Lower leg skin (tissue), 4 donors: ENCODE results near the gene MDFIC. TPM values are rescaled to one million over a fixed set of nuclear protein-coding genes. Genes with fewer than 3 reads are reported as not detected.

Source experiments
- DNase-seq, 2 donors: peaks; one replicate each; pipeline ENCODE4 v3.0.0-alpha.2; 2019; ENCODE audit warnings: low spot score in 2 of 2
- H3K4me3 ChIP-seq: fragments of 200-600 bp; sonication (generic); 2 replicates; pipeline ENCODE4 v1.5.1; 2017; ENCODE audit warnings: mild to moderate bottlenecking, low read depth; ENCODE audit not compliant: poor library complexity, severe bottlenecking
- CTCF ChIP-seq, 3 donors: fragments of 450-650 bp; IDR thresholded peaks; one replicate each; pipeline ENCODE4 v1.5.1; 2016; ENCODE audit warnings: antibody characterized with exemption in 3 of 3, mild to moderate bottlenecking in 3 of 3, moderate library complexity in 2 of 3
- POLR2A ChIP-seq, 2 donors: fragments of 450-650 bp; IDR thresholded peaks; one replicate each; pipeline ENCODE4 v1.6.1; 2016 to 2017; ENCODE audit warnings: antibody characterized with exemption in 2 of 2, mild to moderate bottlenecking in 1 of 2, moderate library complexity in 1 of 2
- WGBS, 2 donors: methylation state at CpG; one replicate each; pipeline ENCODE4 v1.1.5; 2018; 5-methylcytosine and 5-hydroxymethylcytosine counted together
- intact Hi-C: fragments of 100-400 bp; cut with DNase I; formaldehyde crosslinking; loops from one replicate; pipeline ENCODE4 v1.15.0; 2023; ENCODE audit warnings: low total_unique reads
- total RNA-seq, 4 donors: library from RNA; depleted of rRNA; stranded (reverse); fragments of >200 nt; gene quantifications; one replicate each; pipeline ENCODE4 v1.1.0, GENCODE V29; 2016

MDFIC gene, protein sequence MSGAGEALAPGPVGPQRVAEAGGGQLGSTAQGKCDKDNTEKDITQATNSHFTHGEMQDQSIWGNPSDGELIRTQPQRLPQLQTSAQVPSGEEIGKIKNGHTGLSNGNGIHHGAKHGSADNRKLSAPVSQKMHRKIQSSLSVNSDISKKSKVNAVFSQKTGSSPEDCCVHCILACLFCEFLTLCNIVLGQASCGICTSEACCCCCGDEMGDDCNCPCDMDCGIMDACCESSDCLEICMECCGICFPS
- total RNA-seq, result 10 to 100 TPM; 27.0 to 58.5 (median 38.9) TPM

GRCh38 chr7:114922026-114922651, at the start of gene MDFIC:
Gene MDFIC, plus strand, starts transcription at chr7:114922094. Its CDS starts 940 bp downstream, at chr7:114923034.
- intact Hi-C loops, result no loop called here
- H3K4me3 ChIP-seq, result peak within 1 kb of the TSS; percentile 84
- DNase-seq, result peak in 1 of 2 donors; percentile 89
- WGBS, 2 donors, result 0% methylated on average over 55 of the region's 55 CpGs
- TF ChIP-seq POLR2A (IDR thresholded peaks at IDR 0.05), result peak in 1 of 2 donors; percentile 1
- no peak for TF ChIP-seq CTCF (IDR thresholded peaks at IDR 0.05)

- 92 to 93% methylated on average over 1 of the region's 1 CpG for WGBS, 2 donors
- no peak overlapping the region for H3K4me3 ChIP-seq
- DNase-seq, result no peak
- intact Hi-C loops, result no loop called here
- TF ChIP-seq CTCF (IDR thresholded peaks at IDR 0.05) (no peak), POLR2A (IDR thresholded peaks at IDR 0.05) (no peak)
Observed at GRCh38 chr7:114874170-114874569, 47.7 kb upstream of the MDFIC start.

GRCh38 chr7:114875186-114875585, 46.7 kb upstream of the MDFIC start:
- no peak for TF ChIP-seq POLR2A (IDR thresholded peaks at IDR 0.05)
- TF ChIP-seq CTCF (IDR thresholded peaks at IDR 0.05), result no peak
- intact Hi-C loops, result no loop called here
- H3K4me3 ChIP-seq, result no peak overlapping the region
- no peak for DNase-seq

DNA sequence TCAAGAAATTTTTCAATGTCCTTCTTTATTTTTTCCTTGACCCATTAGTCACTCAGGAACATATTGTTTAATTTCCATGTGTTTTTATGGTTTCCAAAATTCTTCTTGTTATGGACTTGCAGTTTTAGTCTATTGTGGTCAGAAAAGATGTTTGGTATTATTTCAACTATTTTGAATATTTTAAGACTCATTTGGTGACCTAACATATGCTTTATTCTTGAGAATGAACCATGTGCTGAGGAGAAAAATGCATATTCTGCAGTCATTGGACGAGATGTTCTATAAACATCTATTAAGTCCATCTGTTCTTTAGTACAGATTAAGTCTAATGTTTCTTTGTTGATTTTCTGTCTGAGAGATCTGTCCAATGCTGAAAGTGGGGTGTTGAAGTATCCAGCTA, 42.3 kb upstream of the MDFIC start:
- intact Hi-C loops, result no loop called here
- no peak for TF ChIP-seq CTCF (IDR thresholded peaks at IDR 0.05)
- TF ChIP-seq POLR2A (IDR thresholded peaks at IDR 0.05), result no peak
- 52 to 59% methylated on average over 1 of the region's 1 CpG for WGBS, 2 donors
- H3K4me3 ChIP-seq, result no peak overlapping the region
- no peak for DNase-seq

GRCh38 chr7:114885836-114886235, 36.1 kb upstream of the MDFIC start:
- no peak for DNase-seq
- intact Hi-C loops, result no loop called here
- H3K4me3 ChIP-seq, result no peak overlapping the region
- no peak for TF ChIP-seq CTCF (IDR thresholded peaks at IDR 0.05)
- no peak for TF ChIP-seq POLR2A (IDR thresholded peaks at IDR 0.05)
